GM21515 (cell line): ENCODE results near the gene SERINC2.
"Not testable (repeated sequence)": the region's sequence is repeated elsewhere in the genome, so short reads cannot be mapped to it uniquely, and the experiment has no call there.

Source experiments
- ATAC-seq: cut with Tn5 transposase; IDR thresholded peaks from one replicate; pipeline ENCODE4 v1.9.1; 2021; ENCODE audit not compliant: unreplicated experiment

The SERINC2 gene

GRCh38 chr1:31383967-31384366, 29.0 kb upstream of the SERINC2 start:
- no peak for ATAC-seq

DNA sequence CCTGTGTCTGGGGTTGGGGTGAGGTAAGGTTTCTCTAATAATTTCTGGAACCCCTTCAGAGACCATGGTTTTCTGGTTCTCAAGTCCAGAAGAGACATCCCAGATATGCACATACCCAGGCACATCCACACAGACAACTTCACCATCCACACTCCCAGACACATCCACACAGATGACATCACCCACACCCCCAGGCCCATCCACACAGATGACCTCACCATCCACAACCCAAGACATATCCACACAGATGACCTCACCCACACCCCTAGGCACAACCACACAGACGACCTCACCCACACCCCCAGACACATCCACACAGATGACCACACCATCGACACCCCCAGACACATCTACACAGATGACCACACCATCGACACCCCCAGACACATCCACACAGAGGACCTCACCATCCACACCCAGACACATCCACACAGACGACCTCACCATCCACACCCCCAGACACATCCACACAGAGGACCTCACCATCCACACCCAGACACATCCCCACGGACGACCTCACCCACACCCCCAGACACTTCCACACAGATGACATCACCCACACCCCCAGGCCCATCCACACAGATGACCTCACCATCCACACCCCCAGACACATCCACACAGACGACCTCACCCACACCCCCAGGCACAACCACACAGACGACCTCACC, 26.3 kb upstream of the SERINC2 start:
- ATAC-seq = not testable (repeated sequence)

DNA sequence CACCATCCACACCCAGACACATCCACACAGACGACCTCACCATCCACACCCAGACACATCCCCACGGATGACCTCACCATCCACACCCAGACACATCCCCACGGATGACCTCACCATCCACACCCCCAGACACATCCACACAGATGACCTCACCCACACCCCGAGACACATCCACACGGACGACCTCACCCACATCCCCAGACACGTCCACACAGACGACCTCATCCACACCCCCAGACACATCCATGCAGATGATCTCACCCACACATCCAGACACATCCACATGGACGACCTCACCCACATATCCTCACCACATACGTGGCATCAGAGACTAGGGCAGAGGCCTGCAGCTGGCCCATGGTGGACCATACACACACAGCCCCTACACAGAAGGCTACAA, 25.4 kb upstream of the SERINC2 start:
- no peak for ATAC-seq

DNA sequence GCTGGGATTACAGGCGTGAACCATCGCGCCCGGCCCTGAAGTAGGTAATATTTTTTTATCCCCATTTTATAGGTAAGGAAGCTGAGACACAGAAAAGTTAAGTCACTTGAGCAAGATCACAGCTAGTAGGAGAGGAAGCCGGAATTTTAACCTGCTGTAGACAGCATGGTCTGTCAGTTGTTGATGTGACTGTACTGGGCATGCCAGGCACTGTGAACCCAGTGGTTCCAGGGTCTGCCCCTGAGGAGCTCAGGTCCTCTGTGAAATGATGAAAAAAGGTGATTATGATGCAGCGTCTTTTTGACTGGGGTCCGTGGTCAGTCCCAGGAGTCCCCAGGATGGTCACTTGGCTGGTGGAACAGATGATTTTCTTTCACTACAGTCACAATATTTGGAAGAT, 23.4 kb upstream of the SERINC2 start:
- ATAC-seq = no peak

DNA sequence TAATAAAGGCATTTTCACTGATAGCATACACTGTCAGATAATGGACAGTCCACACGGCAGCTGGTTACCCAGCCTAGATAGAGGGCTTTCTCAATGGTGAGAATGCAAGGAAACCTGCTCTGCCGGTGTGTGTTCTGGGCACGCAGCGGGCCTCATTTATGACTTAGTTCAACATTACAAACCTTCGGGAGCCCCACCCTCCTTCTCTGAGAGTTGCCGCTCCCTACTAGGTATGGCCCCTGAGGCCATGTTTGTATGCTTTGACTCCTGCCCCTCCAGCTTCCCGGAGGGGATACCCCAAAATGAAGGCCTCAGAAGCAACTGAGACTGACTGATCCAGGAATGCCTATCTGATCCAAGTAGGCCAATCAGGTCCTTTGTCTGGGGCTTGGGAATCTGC, 22.9 kb upstream of the SERINC2 start:
- no peak for ATAC-seq

- no peak for ATAC-seq
These were observed 19.6 kb upstream of the SERINC2 start for GRCh38 chr1:31393463-31393862.

DNA sequence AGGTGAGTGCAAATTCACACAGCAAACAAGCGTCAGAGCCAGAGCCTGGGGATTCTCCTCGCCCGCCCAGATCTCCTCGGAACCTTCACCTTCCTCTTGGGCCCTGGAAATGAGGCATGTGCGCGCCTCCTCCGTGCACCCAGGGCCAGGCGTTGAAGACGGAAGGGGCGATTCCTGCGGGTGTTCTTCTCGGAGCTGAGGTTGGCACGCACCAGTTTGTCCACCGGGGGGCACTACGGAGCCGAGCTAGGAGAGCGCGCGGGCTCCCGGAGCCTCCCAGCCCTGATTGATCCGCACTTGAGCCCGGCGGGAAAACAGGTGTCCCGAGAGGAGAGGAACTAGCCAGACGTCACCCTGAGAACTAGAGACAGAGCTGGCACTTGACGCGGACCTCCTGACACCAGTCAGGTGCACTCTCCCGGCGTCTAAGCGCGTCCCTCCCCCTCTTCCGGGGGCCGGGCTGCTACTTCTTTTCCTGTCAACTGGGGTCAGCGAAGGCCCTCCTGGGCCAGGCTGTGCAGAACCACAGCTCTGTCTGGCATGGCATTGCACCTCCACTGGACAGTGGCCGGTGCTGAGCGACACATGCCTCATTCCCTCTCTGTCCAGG, 18.3 kb upstream of the SERINC2 start:
- ATAC-seq = peak; percentile 61

GRCh38 chr1:31396633-31397351, 16.2 kb upstream of the SERINC2 start:
- no peak for ATAC-seq

GRCh38 chr1:31397360-31398095, 15.5 kb upstream of the SERINC2 start:
- no peak for ATAC-seq

DNA sequence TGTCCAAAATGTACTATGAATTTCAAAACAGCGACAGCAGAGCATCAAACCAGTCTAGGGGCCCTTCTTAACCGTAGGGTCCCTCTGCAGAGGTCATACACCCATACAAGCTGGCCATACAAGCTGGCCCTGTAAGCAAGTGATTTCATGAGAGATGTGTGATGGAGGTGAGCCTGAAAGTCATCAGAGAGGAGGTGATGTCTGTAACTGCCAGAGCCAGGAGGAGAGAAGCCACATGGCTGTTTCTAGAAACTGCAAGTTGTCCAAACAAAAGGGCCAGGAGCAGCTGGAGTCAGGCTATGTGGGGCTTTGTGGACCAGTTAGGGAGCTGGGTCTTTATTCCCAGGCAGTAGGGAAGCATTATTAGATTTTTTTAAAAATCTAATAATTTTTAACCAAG, 14.8 kb upstream of the SERINC2 start:
- no peak for ATAC-seq

GRCh38 chr1:31399976-31400375, 13.0 kb upstream of the SERINC2 start:
- ATAC-seq = no peak

DNA sequence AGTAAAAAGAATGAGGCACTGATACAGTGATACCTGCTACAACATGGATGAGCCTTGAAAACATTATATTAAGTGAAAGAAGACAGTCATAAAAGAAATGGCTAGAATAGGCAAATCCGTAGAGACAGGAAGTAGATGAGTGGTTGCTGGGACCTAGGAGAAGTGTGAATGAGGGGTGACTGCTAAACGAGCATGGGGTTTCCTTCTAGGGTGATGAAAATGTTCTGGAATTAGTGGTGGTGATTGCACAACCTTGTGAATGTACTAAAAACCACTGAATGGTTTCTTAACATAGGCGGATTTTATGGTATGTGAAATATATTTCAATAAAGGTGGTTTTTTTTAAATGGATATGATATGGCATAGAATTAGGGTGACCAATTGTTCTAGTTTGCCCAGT, 12.6 kb upstream of the SERINC2 start:
- no peak for ATAC-seq

DNA sequence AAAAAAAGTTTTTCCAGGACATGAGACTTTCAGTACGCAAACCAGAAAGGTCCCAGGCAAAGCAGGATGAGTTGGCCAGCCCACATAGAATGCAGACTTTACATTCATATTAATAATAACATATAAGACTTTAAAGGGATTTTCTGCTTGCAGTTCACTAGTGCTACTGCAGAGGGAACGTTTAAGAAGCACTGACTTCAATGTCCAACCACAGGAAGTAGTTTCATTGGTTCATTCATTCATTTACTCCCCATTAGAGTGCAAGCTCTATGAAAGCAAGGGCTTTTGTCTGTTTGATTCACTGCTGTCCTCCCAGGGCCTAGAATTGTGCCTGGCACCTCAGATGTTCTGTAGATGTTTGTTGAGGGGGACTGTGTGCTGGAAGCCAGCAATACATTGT, 11.8 kb upstream of the SERINC2 start:
- no peak for ATAC-seq

DNA sequence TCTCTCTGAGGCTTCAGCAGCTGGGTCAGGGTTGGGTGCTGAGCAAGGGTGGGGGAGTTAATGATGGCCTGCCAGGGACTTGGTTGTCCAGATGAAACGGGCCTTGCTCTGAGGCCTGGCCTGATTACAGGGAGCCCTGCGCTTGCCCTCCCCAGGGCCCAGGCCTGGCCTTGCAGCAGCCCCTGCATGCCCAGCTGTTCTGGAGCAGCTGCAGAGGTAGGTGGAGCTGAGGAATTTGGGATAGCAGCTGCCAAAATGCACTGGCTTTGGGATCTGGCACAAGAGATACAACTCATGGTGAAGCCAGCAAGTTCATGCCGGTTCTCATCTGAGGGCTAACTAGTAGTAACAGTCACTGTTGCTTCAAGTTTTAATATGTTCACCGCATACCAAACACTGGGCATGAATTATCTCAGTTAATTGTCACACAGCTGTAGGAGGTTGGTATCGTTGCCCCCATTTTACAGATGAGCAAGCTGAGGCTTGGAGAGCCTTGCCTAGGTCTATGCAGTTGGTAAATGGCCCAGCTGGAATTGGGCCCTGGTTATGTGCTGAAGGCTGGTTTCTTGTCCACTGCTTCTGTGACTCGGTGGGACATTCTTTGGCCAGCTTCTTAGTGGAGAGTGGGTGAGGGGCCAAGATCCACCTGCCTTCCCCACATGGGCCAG, 7.3 kb upstream of the SERINC2 start:
- no peak for ATAC-seq

DNA sequence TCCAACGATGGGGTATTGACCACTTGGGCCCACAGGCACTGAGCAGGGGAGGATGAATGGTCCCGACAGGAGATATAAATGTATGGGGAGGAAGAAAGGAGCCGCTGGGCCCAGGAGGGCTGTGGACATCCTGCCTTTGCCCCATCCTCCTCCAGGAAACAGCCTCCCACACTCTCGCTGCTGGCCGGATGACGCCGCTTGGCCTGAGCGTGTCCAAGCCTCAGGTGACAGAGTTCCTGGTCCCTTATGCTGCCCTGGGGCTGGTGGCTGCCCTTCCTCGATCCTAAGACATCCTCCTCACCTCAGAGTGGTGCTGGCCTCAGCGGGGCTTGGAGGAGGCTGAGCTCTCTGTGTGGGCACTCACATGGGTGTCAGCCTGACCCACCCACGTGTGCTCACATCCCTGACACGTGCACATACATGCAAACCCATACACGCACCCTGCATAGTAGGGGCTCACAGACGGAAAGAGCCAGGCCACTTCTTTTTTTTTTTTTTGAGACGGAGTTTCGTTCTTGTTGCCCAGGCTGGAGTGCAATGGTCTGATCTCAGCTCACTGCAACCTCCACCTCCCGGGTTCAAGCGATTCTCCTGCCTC, 5.9 kb upstream of the SERINC2 start:
- no peak for ATAC-seq

- no peak for ATAC-seq
These were observed 4.2 kb upstream of the SERINC2 start for GRCh38 chr1:31408788-31409318.

DNA sequence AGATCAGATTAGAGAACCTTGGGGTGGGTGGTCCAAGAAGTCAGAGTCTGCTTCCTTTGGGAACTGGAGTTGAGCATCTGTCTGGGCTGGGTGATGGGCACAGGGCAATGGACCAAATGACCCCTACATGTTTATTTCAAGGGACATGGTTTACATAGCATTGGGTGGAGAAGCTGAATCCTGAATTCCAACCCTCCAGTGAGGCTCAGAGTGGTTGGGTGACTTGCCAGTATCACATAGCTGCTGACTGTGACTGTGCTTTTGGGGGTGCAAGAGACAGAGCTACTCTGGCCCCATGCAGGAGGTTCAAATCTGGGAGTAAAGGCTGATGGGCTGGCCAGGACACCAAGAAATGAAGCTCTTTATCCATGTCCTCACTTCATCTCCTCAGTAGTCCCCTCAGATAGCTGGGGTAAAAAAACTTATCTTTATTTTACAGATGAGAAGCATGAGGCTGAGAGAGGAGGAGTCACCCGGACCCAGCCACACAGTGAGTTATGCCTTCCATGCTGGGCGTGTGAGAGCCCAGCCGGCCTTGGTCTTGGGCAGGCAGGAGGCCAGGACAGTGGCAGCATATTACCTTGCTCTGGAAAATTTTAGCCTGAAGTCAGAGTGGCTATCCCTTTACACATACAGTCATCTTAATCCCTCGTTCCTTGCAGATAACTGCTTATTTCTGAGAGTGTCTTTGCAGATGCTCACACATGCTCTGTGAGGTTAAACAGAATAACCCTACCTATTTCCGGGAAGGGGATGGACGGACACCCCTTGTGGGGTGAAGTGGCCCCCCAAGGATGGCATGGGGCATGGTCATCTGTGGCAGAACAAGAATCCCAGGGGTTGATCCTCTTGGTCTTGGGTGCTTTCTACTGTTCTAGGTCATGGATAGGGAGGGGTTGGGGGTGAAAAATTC, 2.8 kb upstream of the SERINC2 start:
- ATAC-seq = no peak

DNA sequence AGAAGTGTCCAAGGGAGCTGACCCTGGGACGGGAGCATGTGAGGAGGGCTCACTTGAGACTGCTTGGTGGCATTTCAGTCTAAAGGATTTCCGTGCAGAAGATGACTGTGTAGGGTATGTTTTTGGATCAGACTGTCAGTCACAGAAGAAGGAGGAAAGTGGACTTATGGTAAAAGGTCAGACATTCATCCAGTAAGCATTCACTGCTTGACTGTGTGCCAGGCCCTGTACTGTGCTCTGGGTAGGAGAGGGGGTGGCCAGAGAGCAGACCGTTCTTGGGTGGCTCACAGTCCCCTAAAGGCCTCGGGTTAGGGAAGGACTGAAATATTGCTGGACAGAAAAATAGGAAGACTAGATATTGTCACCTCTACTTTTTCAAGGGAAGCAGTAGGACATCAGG, 2.1 kb upstream of the SERINC2 start:
- no peak for ATAC-seq

- no peak for ATAC-seq
These were observed 808 bp upstream of the SERINC2 start for GRCh38 chr1:31412205-31412604.
